ENCODE results near the gene GNAI3.

Gene GNAI3

DNA sequence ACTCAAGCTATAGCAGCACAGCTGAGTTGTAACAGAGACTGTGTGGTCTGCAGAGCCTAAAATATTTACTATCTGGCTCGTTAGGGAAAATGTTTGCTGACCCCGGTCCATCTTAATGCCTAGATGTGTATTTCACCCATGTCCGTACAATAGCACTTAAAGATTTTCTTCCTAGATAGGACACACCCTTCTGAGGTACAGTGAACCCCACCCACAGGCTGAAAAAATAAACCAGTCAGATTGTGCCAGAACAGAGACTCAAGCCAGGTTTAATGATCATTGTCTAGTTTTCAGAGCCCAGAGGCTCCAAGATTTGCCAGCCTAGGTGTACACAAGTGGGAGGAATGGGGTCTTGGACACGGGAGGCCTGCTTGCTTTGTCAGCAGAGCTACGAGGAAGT, 44.5 kb upstream of the GNAI3 start:
- H3K27ac ChIP-seq: no peak overlapping the region

DNA sequence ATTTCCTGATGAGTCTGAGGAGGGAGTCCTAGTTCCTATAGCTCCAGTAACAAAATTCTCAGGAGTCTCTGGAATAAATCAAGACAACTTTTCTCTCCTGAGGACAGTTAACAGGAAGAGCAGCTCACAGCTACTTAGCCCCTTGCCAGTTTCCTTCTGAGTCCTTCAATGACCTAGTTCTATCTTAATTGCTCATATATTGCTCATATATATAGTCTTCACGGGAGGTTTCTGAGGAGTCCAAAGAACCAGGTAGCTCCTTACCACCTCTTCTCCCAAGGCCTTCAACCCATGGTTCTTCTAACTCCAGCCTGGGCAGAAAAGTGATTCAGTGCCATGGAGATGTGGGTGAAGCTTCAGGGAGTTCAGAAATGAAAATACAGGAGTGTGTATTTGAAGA, 43.4 kb upstream of the GNAI3 start:
- TF ChIP-seq, protein P1, sequence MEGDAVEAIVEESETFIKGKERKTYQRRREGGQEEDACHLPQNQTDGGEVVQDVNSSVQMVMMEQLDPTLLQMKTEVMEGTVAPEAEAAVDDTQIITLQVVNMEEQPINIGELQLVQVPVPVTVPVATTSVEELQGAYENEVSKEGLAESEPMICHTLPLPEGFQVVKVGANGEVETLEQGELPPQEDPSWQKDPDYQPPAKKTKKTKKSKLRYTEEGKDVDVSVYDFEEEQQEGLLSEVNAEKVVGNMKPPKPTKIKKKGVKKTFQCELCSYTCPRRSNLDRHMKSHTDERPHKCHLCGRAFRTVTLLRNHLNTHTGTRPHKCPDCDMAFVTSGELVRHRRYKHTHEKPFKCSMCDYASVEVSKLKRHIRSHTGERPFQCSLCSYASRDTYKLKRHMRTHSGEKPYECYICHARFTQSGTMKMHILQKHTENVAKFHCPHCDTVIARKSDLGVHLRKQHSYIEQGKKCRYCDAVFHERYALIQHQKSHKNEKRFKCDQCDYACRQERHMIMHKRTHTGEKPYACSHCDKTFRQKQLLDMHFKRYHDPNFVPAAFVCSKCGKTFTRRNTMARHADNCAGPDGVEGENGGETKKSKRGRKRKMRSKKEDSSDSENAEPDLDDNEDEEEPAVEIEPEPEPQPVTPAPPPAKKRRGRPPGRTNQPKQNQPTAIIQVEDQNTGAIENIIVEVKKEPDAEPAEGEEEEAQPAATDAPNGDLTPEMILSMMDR (conservative IDR thresholded peaks at IDR 0.05): no peak

More for the DNA sequence above, 44.5 kb upstream of the GNAI3 start:
- TF ChIP-seq, protein P1 (conservative IDR thresholded peaks at IDR 0.05): no peak

DNA sequence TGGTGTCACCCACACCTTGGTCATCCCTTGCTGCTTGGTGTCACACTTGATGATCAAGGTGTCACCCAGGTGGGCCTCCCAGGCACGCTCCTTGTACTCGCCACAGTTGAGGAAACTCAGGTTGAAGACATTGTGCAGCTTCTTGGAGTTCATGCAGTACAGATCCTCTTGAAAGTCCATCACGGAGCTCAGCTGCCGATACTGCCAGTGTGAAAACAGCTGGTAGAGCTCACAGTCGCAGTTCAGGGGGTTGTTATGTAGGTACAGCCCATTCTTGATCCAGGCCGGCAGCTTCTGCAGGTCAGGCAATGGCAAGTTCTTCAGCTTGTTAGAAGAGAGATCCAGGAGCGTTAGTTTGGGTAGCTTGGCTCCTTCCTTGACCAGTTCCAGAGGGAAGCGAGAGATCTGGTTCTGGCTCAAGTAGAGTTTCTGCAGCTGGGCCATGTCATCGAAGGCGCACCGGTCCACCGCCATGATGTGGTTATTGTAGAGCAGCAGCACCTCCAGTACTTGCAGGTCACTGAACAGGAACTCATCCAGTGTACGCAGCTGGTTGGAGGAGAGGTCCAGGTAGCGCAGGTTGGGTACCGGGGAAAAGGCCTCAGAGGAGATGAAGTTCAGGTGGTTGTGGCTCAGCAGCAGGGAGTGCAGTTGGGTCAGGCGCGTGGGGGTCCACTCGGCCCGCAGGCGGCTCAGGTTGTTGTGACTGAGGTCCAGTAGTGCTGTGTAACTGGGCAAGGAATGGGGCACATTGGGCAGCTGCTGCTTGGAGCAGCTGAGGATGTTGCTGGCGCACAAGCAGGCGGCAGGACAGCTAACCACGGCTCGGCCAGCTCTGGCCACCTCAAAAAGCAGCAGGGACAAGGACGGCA, 40.2 kb upstream of the GNAI3 start:
- TF ChIP-seq, protein P1 (conservative IDR thresholded peaks at IDR 0.05): no peak
- H3K27ac ChIP-seq: no peak overlapping the region

More for the DNA sequence above, 43.4 kb upstream of the GNAI3 start:
- no peak overlapping the region for H3K27ac ChIP-seq

DNA sequence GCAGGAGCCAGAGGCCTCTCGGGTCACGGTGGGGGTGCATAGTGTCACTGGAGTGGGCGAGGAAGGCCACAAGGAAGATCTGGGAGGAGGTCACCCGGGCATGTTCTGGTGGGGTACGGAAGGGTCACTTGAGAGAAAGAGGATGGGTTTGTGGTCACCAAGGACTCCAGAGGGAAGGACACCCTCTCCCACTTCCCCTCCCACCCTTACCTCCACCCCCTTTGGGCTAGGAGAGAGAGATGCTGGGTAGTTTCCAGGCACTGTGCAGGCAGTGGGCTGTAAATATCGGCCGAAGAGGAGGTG, 39.6 kb upstream of the GNAI3 start:
- H3K27ac ChIP-seq: peak overlapping the region; percentile 66
- TF ChIP-seq, protein P1 (conservative IDR thresholded peaks at IDR 0.05): no peak

DNA sequence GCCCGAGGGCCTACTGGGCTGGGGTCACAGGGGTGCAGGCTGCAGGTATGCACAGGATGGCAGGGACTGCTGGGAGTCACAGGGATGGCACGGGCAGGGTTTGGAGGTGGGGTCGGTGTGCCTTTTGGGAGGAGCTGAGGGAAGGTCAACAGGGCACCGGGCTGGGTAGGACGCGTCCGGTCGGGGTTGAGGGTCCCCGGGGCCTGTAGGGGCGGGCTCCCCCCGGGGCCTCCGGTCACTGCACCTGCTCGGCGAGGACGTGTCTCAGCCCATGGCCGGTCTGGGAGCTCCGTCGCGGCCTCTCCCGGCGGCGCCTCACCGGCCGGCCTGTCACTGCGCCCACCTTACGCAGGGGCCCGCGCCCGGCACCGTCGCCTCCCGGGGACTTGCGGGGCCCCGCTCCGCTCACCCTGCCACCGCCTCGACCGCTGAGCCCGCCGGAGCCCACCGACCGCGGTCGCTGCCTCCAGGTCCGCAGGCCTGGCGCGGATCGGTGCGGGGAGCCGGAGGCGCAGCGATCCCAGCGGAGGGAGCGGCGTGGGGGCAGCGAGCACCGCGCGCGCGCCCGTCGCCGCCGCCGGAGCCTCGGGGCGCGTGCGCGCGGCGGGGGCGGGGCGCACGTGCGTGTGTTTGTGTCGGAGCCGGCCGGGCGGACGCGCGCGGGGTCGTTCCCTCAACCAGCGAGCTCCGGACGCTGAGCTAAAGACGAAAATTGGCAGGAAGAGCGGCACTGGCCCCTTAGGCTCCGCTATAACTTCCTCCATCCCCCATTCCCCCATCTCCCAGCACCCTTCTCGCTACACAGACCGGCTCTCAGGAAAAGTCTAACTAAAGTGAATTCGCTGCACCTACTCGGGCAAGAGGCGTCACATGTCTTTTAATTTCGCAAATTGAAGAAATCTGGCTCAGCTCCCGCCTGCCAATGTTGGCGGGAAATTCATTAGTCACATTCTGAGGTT, 39.0 kb upstream of the GNAI3 start, which contains the start of gene AMIGO1:
Gene AMIGO1, minus strand, starts transcription at position 552 of the 959 bp plus-strand sequence. CDS start 815 bp downstream, outside the sequence.
- TF ChIP-seq, protein P1 (conservative IDR thresholded peaks at IDR 0.05): no peak
- H3K27ac ChIP-seq: peak within 1 kb of the TSS; percentile 66

DNA sequence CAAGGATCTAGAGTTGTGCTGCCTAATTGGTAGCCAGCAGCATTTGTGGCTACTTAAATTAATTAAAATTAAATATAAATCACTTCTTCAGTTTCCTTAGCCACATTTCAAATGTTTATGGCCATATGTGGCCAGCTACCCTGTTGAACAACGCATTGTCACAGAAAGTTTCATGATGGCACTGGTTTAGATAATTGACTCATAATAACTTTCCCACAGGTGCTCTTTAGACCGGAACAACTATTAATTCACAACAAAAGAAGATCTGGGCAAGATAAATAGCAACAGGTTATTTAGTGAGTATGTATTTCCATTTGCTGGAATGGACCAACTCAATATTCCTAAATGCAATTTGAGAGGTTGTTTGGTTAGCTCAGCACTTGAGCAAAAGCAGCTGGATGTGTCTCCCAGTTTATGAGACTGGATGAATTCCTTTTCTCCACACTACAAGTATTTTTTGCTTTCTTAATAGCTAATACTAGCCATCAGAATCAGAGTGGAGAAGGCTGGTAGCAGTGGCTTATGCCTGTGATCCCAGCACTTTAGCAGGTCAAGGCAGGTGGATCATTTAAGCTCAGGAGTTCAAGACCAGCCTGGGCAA, 35.2 kb upstream of the GNAI3 start:
- no peak overlapping the region for H3K27ac ChIP-seq
- TF ChIP-seq, protein P1 (conservative IDR thresholded peaks at IDR 0.05): no peak

DNA sequence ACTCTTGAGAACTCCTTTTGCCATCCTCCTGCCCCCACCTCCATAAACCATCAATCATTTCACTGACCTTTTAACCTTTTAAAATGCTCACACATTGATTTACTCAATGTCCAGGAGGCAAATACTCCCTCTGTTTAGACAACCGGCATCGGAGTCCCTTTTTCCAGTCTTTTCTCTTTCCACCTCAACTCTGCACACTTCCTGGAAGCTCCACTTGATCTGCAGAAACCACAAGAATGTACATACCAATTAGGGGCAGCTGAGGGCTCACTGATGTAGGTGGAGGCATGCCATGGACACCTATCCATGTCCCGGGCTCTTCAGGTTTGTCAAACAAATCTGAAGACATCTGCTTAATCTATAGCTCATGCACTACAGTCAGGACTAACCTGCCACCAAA, 33.6 kb upstream of the GNAI3 start:
- H3K27ac ChIP-seq: no peak overlapping the region
- TF ChIP-seq, protein P1 (conservative IDR thresholded peaks at IDR 0.05): no peak

Measured in VCaP (cell line).